IMR-90 (cell line): ENCODE results near the gene PILRA. TPM values are rescaled to one million over a fixed set of nuclear protein-coding genes. Genes with fewer than 3 reads are reported as not detected.

Source experiments
- ATAC-seq: fragments of 200-7000 bp; cut with Tn5 transposase; 2 replicates; pipeline ENCODE4 v1.9.1; 2020; ENCODE audit warnings: low read depth, mild to moderate bottlenecking, moderate library complexity
- BruUV-seq: library from RNA; stranded (reverse); fragments of 400-500 nt; replicated peaks from 2 replicates; lab custom pipeline; 2021; lab: Mats Ljungman, UMichigan
- CTCF ChIA-PET: fragments of 300-600 bp; formaldehyde crosslinking; extraction: SDS; loops from one replicate; lab custom pipeline; 2021; ENCODE audit warnings: antibody characterized with exemption; lab: Yijun Ruan, JAX
- POLR2A ChIA-PET: fragments of 300-600 bp; sonication (Branson Sonifier 250); formaldehyde crosslinking; loops from one replicate; lab custom pipeline; 2022; ENCODE audit warnings: antibody characterized with exemption; ENCODE audit not compliant: unreplicated experiment; lab: Charles Lee
- DNase-seq: peaks from one replicate; pipeline ENCODE4 v3.0.0; 2013
- H2AFZ ChIP-seq: replicated peaks from 2 replicates; pipeline ENCODE3; 2013; ENCODE audit warnings: low read length, mild to moderate bottlenecking; ENCODE audit not compliant: poor library complexity
- H2AK5ac ChIP-seq: 2 replicates; pipeline ENCODE4 v1.6.1; 2013; ENCODE audit warnings: low read depth, low read length, inconsistent platforms
- H2AK9ac ChIP-seq: replicated peaks from 2 replicates; pipeline ENCODE3; 2013; ENCODE audit warnings: mild to moderate bottlenecking, low read depth, low read length, moderate library complexity; ENCODE audit not compliant: poor library complexity
- H2BK120ac ChIP-seq: 2 replicates; pipeline ENCODE4 v1.6.1; 2013; ENCODE audit warnings: low read depth, low read length, inconsistent platforms
- H2BK15ac ChIP-seq: 3 replicates; pipeline ENCODE4 v1.6.1; 2013; ENCODE audit warnings: low read depth, low read length, inconsistent platforms
- H2BK20ac ChIP-seq: 2 replicates; pipeline ENCODE4 v1.6.1; 2013; ENCODE audit warnings: low read depth, mild to moderate bottlenecking, inconsistent platforms, low read length, moderate library complexity
- H2BK5ac ChIP-seq: 2 replicates; pipeline ENCODE4 v1.6.1; 2013; ENCODE audit warnings: mild to moderate bottlenecking, low read depth, low read length, inconsistent platforms; ENCODE audit not compliant: poor library complexity, severe bottlenecking
- H3K14ac ChIP-seq: replicated peaks from 2 replicates; pipeline ENCODE4 v1.6.1; 2013; ENCODE audit warnings: low read depth, low read length, inconsistent platforms
- H3K18ac ChIP-seq: 2 replicates; pipeline ENCODE4 v1.6.1; 2013; ENCODE audit warnings: low read depth, low read length, control low read depth
- H3K23ac ChIP-seq: 2 replicates; pipeline ENCODE4 v1.6.1; 2013; ENCODE audit warnings: low read depth, low read length, inconsistent platforms
- H3K27ac ChIP-seq: 2 replicates; pipeline ENCODE4 v1.5.1; 2013; ENCODE audit warnings: mild to moderate bottlenecking, control low read depth, low read length; ENCODE audit not compliant: insufficient read depth
- H3K27me3 ChIP-seq: 2 replicates; pipeline ENCODE4 v1.6.1; 2013; ENCODE audit warnings: low read length; ENCODE audit not compliant: control insufficient read depth, insufficient read depth
- H3K36me3 ChIP-seq: 2 replicates; pipeline ENCODE4 v1.6.1; 2013; ENCODE audit warnings: low read length, mixed read lengths; ENCODE audit not compliant: control insufficient read depth, insufficient read depth
- H3K4ac ChIP-seq: 2 replicates; pipeline ENCODE4 v1.6.1; 2013; ENCODE audit warnings: low read depth, low read length, inconsistent platforms
- H3K4me1 ChIP-seq: 2 replicates; pipeline ENCODE4 v1.6.1; 2013; ENCODE audit warnings: low read length, mixed read lengths; ENCODE audit not compliant: control insufficient read depth, insufficient read depth
- H3K4me2 ChIP-seq: 2 replicates; pipeline ENCODE4 v1.6.1; 2013; ENCODE audit warnings: low read depth, mild to moderate bottlenecking, control low read depth, low read length, moderate library complexity
- H3K4me3 ChIP-seq: 2 replicates; pipeline ENCODE4 v1.5.1; 2013; ENCODE audit warnings: low read depth, mild to moderate bottlenecking, control low read depth, low read length, moderate library complexity; ENCODE audit not compliant: insufficient read depth
- H3K56ac ChIP-seq: 2 replicates; pipeline ENCODE4 v1.6.1; 2013; ENCODE audit warnings: low read length, inconsistent platforms; ENCODE audit not compliant: insufficient read depth; ENCODE audit errors: extremely low read depth
- H3K79me1 ChIP-seq, 2 experiments: 2 replicates each; pipeline ENCODE4 v1.6.1; 2013; ENCODE audit warnings: low read length in 2 of 2, inconsistent platforms in 1 of 2, low read depth in 1 of 2
- H3K9ac ChIP-seq: 2 replicates; pipeline ENCODE4 v1.6.1; 2013; ENCODE audit warnings: low read depth, low read length, control low read depth
- H3K9me1 ChIP-seq: 2 replicates; pipeline ENCODE4 v1.6.1; 2013; ENCODE audit warnings: low read length, inconsistent platforms; ENCODE audit not compliant: insufficient read depth
- H3K9me3 ChIP-seq: 2 replicates; pipeline ENCODE4 v1.6.1; 2013; ENCODE audit warnings: low read length; ENCODE audit not compliant: control insufficient read depth, insufficient read depth
- H4K20me1 ChIP-seq: 2 replicates; pipeline ENCODE4 v1.6.1; 2013; ENCODE audit warnings: low read length, inconsistent platforms; ENCODE audit not compliant: insufficient read depth
- H4K5ac ChIP-seq: 2 replicates; pipeline ENCODE4 v1.6.1; 2013; ENCODE audit warnings: mild to moderate bottlenecking, low read depth, low read length, control low read depth
- H4K8ac ChIP-seq, 2 experiments: 2 replicates each; pipeline ENCODE4 v1.6.1; 2013; ENCODE audit warnings: low read depth in 2 of 2, low read length in 2 of 2, control low read depth in 1 of 2, inconsistent platforms in 1 of 2
- H4K91ac ChIP-seq: 2 replicates; pipeline ENCODE4 v1.6.1; 2013; ENCODE audit warnings: low read depth, low read length, inconsistent platforms; ENCODE audit not compliant: insufficient read depth
- WGBS, 2 experiments: methylation state at CpG; one replicate each; pipeline versions ENCODE4 v1.1.5 to v1.1.7; 2013; ENCODE audit warnings: missing lambda C conversion rate in 2 of 2; ENCODE audit not compliant: insufficient read length in 1 of 2; ENCODE audit errors: extremely low coverage in 2 of 2; 5-methylcytosine and 5-hydroxymethylcytosine counted together
- dilution Hi-C: fragments of 300-500 bp; cut with HindIII; formaldehyde crosslinking; loops from one replicate; pipeline ENCODE4 v1.14.3; 2018; ENCODE audit warnings: low sequenced_read_pairs; ENCODE audit not compliant: unreplicated experiment
- in situ Hi-C: fragments of 300-500 bp; cut with MboI; formaldehyde crosslinking; loops from 3 replicates; pipeline ENCODE4 v1.14.3; 2019; ENCODE audit warnings: low sequenced_read_pairs, inconsistent platforms, mixed read lengths
- intact Hi-C: fragments of 100-400 bp; cut with micrococcal nuclease; formaldehyde crosslinking; loops from 2 replicates; pipeline ENCODE4 v1.10.0; 2022
- polyA plus RNA-seq, 3 experiments: library from polyadenylated mRNA; depleted of rRNA; stranded (reverse); fragments of >200 nt; gene quantifications; 2 replicates each; pipeline ENCODE4 v1.2.3, GENCODE V29; 2012; ENCODE audit warnings: low replicate concordance in 1 of 3
- total RNA-seq: library from RNA; depleted of rRNA; stranded (reverse); fragments of >200 nt; gene quantifications from 2 replicates; pipeline ENCODE4 v1.2.3, GENCODE V29; 2012
- TF ChIP-seq, protein P1 (sequence below): conservative IDR thresholded peaks from 2 replicates; pipeline ENCODE4 v1.5.1; 2012; ENCODE audit warnings: mild to moderate bottlenecking, low read depth, low read length, improper control_type of control experiment

PILRA gene
- total and polyA plus RNA-seq, 2 of the 4 experiments (the other 2 are of a cell fraction), result 0.56 TPM; not detected in 1

DNA sequence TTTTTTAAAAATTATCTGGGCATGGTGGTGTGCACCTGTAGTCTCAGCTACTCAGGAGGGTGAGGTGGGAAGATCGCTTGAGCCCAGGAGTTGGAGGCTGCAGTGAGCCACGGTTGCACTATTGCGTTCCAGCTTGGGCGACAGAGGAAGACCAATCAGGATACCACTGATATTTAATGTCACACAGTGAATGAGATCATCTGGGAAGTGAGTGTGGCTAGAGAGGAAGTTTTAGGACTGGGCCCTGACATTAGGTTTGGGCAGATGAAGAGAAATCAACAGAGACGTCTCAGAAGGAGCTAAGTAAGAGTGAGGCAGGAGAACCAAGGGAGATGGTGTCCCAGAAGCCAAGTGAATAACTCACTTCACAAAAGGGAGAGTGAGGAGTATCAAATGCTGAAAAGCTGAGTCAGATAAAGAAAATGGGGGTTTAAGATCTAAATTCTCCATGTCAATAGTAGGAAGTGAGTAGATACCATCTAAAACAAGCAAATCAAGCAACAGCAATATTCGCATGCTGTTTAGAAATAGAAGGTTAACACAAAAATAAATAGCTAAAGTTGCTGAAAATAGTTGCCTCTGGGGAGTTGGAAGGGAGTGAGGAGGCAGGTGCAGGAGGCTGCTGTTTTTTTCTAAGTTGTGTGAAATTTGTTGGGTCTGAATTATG, 11.5 kb downstream of the PILRA start:
- no peaks in the 10 kb centered on the region for H3K9me3 ChIP-seq
- no peak overlapping the region for H3K27ac ChIP-seq
- WGBS, 2 experiments, result 96% methylated on average over 4 of the region's 6 CpGs; no CpG with 5 or more reads in 1 of the 2 experiments
- intact Hi-C loops (no loop called here), dilution Hi-C loops (no loop called here), in situ Hi-C loops (no loop called here)
- no peak overlapping the region for H2BK5ac ChIP-seq
- H4K8ac ChIP-seq, result no peak overlapping the region
- DNase-seq (no peak), ATAC-seq (no peak)
- no peak overlapping the region for H4K91ac ChIP-seq
- H3K4me2 ChIP-seq, result no peak overlapping the region
- H3K4ac ChIP-seq, result no peak overlapping the region
- no peak overlapping the region for H4K5ac ChIP-seq
- no peak overlapping the region for H3K18ac ChIP-seq
- no peaks in the 10 kb centered on the region for H3K9me1 ChIP-seq
- TF ChIP-seq, protein P1, sequence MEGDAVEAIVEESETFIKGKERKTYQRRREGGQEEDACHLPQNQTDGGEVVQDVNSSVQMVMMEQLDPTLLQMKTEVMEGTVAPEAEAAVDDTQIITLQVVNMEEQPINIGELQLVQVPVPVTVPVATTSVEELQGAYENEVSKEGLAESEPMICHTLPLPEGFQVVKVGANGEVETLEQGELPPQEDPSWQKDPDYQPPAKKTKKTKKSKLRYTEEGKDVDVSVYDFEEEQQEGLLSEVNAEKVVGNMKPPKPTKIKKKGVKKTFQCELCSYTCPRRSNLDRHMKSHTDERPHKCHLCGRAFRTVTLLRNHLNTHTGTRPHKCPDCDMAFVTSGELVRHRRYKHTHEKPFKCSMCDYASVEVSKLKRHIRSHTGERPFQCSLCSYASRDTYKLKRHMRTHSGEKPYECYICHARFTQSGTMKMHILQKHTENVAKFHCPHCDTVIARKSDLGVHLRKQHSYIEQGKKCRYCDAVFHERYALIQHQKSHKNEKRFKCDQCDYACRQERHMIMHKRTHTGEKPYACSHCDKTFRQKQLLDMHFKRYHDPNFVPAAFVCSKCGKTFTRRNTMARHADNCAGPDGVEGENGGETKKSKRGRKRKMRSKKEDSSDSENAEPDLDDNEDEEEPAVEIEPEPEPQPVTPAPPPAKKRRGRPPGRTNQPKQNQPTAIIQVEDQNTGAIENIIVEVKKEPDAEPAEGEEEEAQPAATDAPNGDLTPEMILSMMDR, result no peak
- H3K36me3 ChIP-seq, result no peaks in the 10 kb centered on the region
- BruUV-seq, result no TSS peak
- no peak overlapping the region for H3K14ac ChIP-seq
- ChIA-PET POLR2A (no interaction called here), CTCF (no interaction called here)
- no peak overlapping the region for H3K23ac ChIP-seq
- H3K4me3 ChIP-seq, result no peak overlapping the region
- no peak overlapping the region for H3K9ac ChIP-seq
- no peaks in the 10 kb centered on the region for H3K79me1 ChIP-seq
- peaks cover 10% of the 10 kb centered on the region for H3K27me3 ChIP-seq
- no peaks in the 10 kb centered on the region for H4K20me1 ChIP-seq
- no peak overlapping the region for H2BK20ac ChIP-seq
- H2AK9ac ChIP-seq, result no peak overlapping the region
- no peak overlapping the region for H2BK120ac ChIP-seq
- H2AK5ac ChIP-seq, result no peak overlapping the region
- H2AFZ ChIP-seq, result no peak overlapping the region
- H3K4me1 ChIP-seq, result no peaks in the 10 kb centered on the region
- no peak overlapping the region for H2BK15ac ChIP-seq
- H3K56ac ChIP-seq, result no peak overlapping the region
